Caco-2 (cell line): ENCODE results near the gene C10orf120. TPM values are rescaled to one million over a fixed set of nuclear protein-coding genes. Genes with fewer than 3 reads are reported as not detected.

ENCODE experiments used
- BruUV-seq: library from RNA; stranded (reverse); fragments of 400-500 nt; replicated peaks from 2 replicates; lab custom pipeline; 2021; lab: Mats Ljungman, UMichigan
- CTCF ChIA-PET: fragments of 300-600 bp; sonication (Branson Sonifier 250); formaldehyde crosslinking; loops from one replicate; lab custom pipeline; 2022; ENCODE audit warnings: antibody characterized with exemption; lab: Charles Lee
- POLR2A ChIA-PET: fragments of 300-600 bp; sonication (Branson Sonifier 250); formaldehyde crosslinking; loops from one replicate; lab custom pipeline; 2022; ENCODE audit warnings: antibody characterized with exemption; lab: Charles Lee
- DNase-seq, 2 experiments: peaks; one replicate each; pipeline versions ENCODE4 v3.0.0 to v3.0.0-alpha.2; 2020 to 2022
- H3K27me3 ChIP-seq: replicated peaks from 2 replicates; pipeline ENCODE4 v1.6.0; 2011; ENCODE audit warnings: low read length; ENCODE audit not compliant: control insufficient read depth, insufficient read depth
- H3K36me3 ChIP-seq: 2 replicates; pipeline ENCODE4 v1.5.1; 2011; ENCODE audit warnings: low read length; ENCODE audit not compliant: control insufficient read depth, insufficient read depth
- H3K4me1 ChIP-seq: fragments of 250-450 bp; sonication (Bioruptor Pico); 2 replicates; pipeline ENCODE4 v1.5.1; 2020; ENCODE audit warnings: mild to moderate bottlenecking
- H3K4me3 ChIP-seq: 2 replicates; pipeline ENCODE4 v1.5.1; 2011; ENCODE audit warnings: low read depth, mild to moderate bottlenecking, control low read depth, low read length
- H3K9me3 ChIP-seq: fragments of 250-450 bp; sonication (Bioruptor Pico); 2 replicates; pipeline ENCODE4 v1.5.1; 2020; ENCODE audit warnings: mild to moderate bottlenecking, moderate library complexity
- H3K27ac Mint-ChIP-seq: one replicate; pipeline ENCODE4 v1.8.0; 2022; ENCODE audit warnings: mixed read lengths; ENCODE audit not compliant: unreplicated experiment
- H3K27me3 Mint-ChIP-seq: one replicate; pipeline ENCODE4 v1.8.0; 2022; ENCODE audit warnings: mixed read lengths; ENCODE audit not compliant: insufficient read depth, unreplicated experiment
- H3K36me3 Mint-ChIP-seq: one replicate; pipeline ENCODE4 v1.8.0; 2022; ENCODE audit warnings: mild to moderate bottlenecking, mixed read lengths; ENCODE audit not compliant: insufficient read depth, unreplicated experiment
- H3K4me1 Mint-ChIP-seq: one replicate; pipeline ENCODE4 v1.8.0; 2022; ENCODE audit warnings: low read depth, mixed read lengths; ENCODE audit not compliant: unreplicated experiment
- H3K4me3 Mint-ChIP-seq: one replicate; pipeline ENCODE4 v1.8.0; 2022; ENCODE audit warnings: mild to moderate bottlenecking, moderate library complexity, mixed read lengths; ENCODE audit not compliant: unreplicated experiment
- H3K9me3 Mint-ChIP-seq: one replicate; pipeline ENCODE4 v1.8.0; 2022; ENCODE audit warnings: mixed read lengths; ENCODE audit not compliant: unreplicated experiment
- CTCF ChIP-seq, 2 experiments: fragments of 200-600 bp in 1 of 2; IDR thresholded peaks; 1 replicate in 1 of 2; 2 replicates in 1 of 2; pipeline versions ENCODE4 v1.5.1 to v1.8.0; 2011 to 2022; ENCODE audit warnings: antibody characterized with exemption in 1 of 2, control low read depth in 1 of 2, inconsistent platforms in 1 of 2, low read depth in 1 of 2, low read length in 1 of 2, mild to moderate bottlenecking in 1 of 2, moderate library complexity in 1 of 2; ENCODE audit not compliant: insufficient read depth in 1 of 2, severe bottlenecking in 1 of 2, unreplicated experiment in 1 of 2
- intact Hi-C: fragments of 100-400 bp; cut with micrococcal nuclease; formaldehyde crosslinking; loops from one replicate; pipeline ENCODE4 v1.10.0; 2022; ENCODE audit not compliant: unreplicated experiment
- total RNA-seq: library from RNA; stranded (reverse); gene quantifications from 2 replicates; pipeline ENCODE4 v1.2.3, GENCODE V29; 2022

Gene C10orf120
- total RNA-seq, 1 experiment from 2014 or later: not detected

DNA sequence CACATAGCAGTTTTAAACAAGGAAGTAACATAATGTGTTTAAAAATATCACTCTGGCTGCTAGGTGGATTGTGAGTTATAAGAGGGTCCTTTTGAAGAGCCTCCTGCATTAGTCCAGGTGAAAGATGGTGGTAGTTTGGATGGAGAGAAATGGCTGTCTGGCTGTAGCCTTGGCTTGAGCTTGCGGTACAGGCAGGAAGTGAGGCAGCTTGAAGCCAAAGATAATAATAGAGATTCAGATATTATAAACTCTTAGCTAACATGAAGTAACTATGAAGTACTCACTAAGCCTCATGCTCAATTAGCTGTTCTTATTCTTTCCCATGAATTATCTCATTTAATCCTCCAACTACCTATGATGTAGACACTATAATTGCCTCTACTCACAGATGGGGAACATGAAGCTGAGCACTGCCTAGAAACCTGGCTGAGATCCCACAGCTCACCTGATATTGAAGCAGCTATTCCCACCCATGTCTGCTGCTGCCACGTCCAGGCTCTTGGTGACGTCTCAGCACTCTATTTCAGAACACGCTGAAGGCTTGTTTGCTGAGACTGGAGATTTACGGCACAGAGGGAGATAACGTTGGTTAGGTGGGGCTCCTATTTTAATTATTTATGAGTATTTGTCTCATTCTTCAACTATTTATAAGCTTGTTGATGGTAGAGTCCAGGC, 10.4 kb downstream of the C10orf120 start:
- no peaks in the 10 kb centered on the region for H3K9me3 Mint-ChIP-seq
- intact Hi-C loops: no loop called here
- no TSS peak for BruUV-seq
- H3K9me3 ChIP-seq: no peaks in the 10 kb centered on the region
- H3K36me3 ChIP-seq: no peaks in the 10 kb centered on the region
- H3K4me1 Mint-ChIP-seq: no peaks in the 10 kb centered on the region
- 0 out of 2 replicates have a peak, but pooled peaks cover 2% of the 10 kb centered on the region for H3K27me3 ChIP-seq
- H3K4me3 ChIP-seq: no peak overlapping the region
- no peak overlapping the region for H3K4me3 Mint-ChIP-seq
- ChIA-PET CTCF (interaction anchor here (1.2 kb wide), 1 partner anchor 39 kb away, joined by 3 read pairs; no protein-coding TSS in a partner anchor), POLR2A (no interaction called here)
- H3K27me3 Mint-ChIP-seq: peaks cover 13% of the 10 kb centered on the region
- no peaks in the 10 kb centered on the region for H3K36me3 Mint-ChIP-seq
- no peaks in the 10 kb centered on the region for H3K4me1 ChIP-seq
- no peak for DNase-seq
- no peak for TF ChIP-seq CTCF (IDR thresholded peaks at IDR 0.05; ENCODE audit: insufficient read depth in 1 of 2, low read depth in 1 of 2, low read length in 1 of 2, severe bottlenecking in 1 of 2, unreplicated experiment in 1 of 2)
- no peak overlapping the region for H3K27ac Mint-ChIP-seq

DNA sequence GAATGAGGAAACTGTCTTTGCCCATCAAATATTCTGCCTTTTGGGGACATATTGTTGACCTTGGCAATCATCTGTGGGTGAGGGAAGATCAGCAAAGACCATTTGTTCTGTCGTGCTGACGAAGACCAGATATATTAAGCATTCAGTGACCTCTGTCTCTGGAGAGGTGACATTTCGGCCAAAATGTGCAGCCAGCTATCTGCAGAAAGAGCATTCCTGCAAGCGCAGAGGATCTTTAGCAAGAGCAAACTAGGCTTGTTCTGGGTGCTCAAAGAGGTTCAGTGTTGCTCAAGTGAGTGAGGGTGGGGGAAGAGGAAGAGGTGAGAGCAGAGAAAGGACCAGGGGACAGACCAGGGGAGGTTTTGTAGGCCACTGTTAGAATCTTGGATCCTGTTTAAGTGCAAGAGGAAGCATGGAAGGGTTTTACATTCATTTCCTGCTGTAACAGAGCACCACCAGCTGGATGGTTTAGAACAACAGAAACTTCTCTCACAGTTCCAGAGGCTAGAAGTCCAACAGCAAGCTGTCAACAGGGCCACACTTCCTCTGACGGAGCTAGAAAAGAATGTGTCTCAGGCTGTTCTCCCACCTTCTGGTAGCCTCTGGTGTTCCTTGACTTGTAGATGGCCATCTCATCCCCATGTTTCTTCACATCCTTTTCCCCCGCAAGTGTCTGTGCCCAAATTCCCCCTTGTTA, 11.2 kb downstream of the C10orf120 start:
- H3K36me3 Mint-ChIP-seq: no peaks in the 10 kb centered on the region
- POLR2A ChIA-PET: no interaction called here
- BruUV-seq: no TSS peak

More for the DNA sequence above, 11.2 kb downstream of the C10orf120 start:
- Histone ChIP-seq H3K4me1 (no peaks in the 10 kb centered on the region), H3K9me3 (no peaks in the 10 kb centered on the region), H3K27me3 (0 out of 2 replicates have a peak, but pooled peaks cover 2% of the 10 kb centered on the region), H3K36me3 (no peaks in the 10 kb centered on the region), H3K4me3 (no peak overlapping the region)
- Mint-ChIP-seq H3K4me1 (no peaks in the 10 kb centered on the region), H3K9me3 (no peaks in the 10 kb centered on the region), H3K27me3 (peaks cover 14% of the 10 kb centered on the region), H3K4me3 (no peak overlapping the region), H3K27ac (no peak overlapping the region)
- intact Hi-C loops: no loop called here
- no peak for DNase-seq
- no peak for TF ChIP-seq CTCF (IDR thresholded peaks at IDR 0.05; ENCODE audit: insufficient read depth in 1 of 2, low read depth in 1 of 2, low read length in 1 of 2, severe bottlenecking in 1 of 2, unreplicated experiment in 1 of 2)
- CTCF ChIA-PET: interaction anchor here (1.2 kb wide), 1 partner anchor 38 kb away, joined by 3 read pairs; no protein-coding TSS in a partner anchor
